HUES48 (cell line): Measurements from ENCODE around the gene CDC42EP3.

Source experiments
- H3K27ac ChIP-seq: one replicate; pipeline ENCODE4 v1.7.0; 2013; ENCODE audit warnings: low read depth, low read length, inconsistent platforms
- H3K27me3 ChIP-seq: 2 replicates; pipeline ENCODE4 v1.6.1; 2013; ENCODE audit warnings: mild to moderate bottlenecking, low read length; ENCODE audit not compliant: control insufficient read depth, insufficient read depth
- H3K36me3 ChIP-seq: 2 replicates; pipeline ENCODE4 v1.6.1; 2013; ENCODE audit warnings: low read length; ENCODE audit not compliant: control insufficient read depth, insufficient read depth
- H3K4me1 ChIP-seq: 2 replicates; pipeline ENCODE4 v1.6.1; 2013; ENCODE audit warnings: mild to moderate bottlenecking, low read length; ENCODE audit not compliant: control insufficient read depth, insufficient read depth
- H3K4me3 ChIP-seq: 2 replicates; pipeline ENCODE4 v1.5.1; 2013; ENCODE audit warnings: mild to moderate bottlenecking, low read depth, low read length
- H3K9ac ChIP-seq: 2 replicates; pipeline ENCODE4 v1.6.1; 2013; ENCODE audit warnings: mild to moderate bottlenecking, low read depth, low read length, moderate library complexity
- H3K9me3 ChIP-seq: 2 replicates; pipeline ENCODE4 v1.6.1; 2013; ENCODE audit warnings: low read length; ENCODE audit not compliant: control insufficient read depth, insufficient read depth

The CDC42EP3 gene

GRCh38 chr2:37654932-37655841 is 16.3 kb downstream of the CDC42EP3 start:
- H3K27me3 ChIP-seq = peaks cover 7% of the 10 kb centered on the region; the same call in 1 of the 2 replicates
- peaks cover 79% of the 10 kb centered on the region for H3K4me1 ChIP-seq
- H3K36me3 ChIP-seq = no peaks in the 10 kb centered on the region
- peak overlapping the region; percentile 84 for H3K27ac ChIP-seq
- no peaks in the 10 kb centered on the region for H3K9me3 ChIP-seq
- peak overlapping the region; percentile 30 for H3K4me3 ChIP-seq
- no peak overlapping the region for H3K9ac ChIP-seq

- no peaks in the 10 kb centered on the region for H3K9me3 ChIP-seq
- H3K27ac ChIP-seq = peak overlapping the region; percentile 84
- no peaks in the 10 kb centered on the region for H3K36me3 ChIP-seq
- peaks cover 71% of the 10 kb centered on the region for H3K4me1 ChIP-seq
- peaks cover 7% of the 10 kb centered on the region; the same call in 1 of the 2 replicates for H3K27me3 ChIP-seq
- no peak overlapping the region for H3K9ac ChIP-seq
- H3K4me3 ChIP-seq = peak overlapping the region; percentile 30
Measured at GRCh38 chr2:37654419-37654818, 17.0 kb downstream of the CDC42EP3 start.

GRCh38 chr2:37653805-37654378 is 17.6 kb downstream of the CDC42EP3 start:
- Histone ChIP-seq H3K36me3 (no peaks in the 10 kb centered on the region), H3K27me3 (peaks cover 7% of the 10 kb centered on the region; the same call in 1 of the 2 replicates), H3K27ac (peak overlapping the region; percentile 84), H3K4me3 (no peak overlapping the region), H3K9ac (no peak overlapping the region), H3K4me1 (peaks cover 66% of the 10 kb centered on the region), H3K9me3 (no peaks in the 10 kb centered on the region)

GRCh38 chr2:37653093-37653492 is 18.3 kb downstream of the CDC42EP3 start:
- Histone ChIP-seq H3K36me3 (no peaks in the 10 kb centered on the region), H3K9ac (no peak overlapping the region), H3K4me3 (no peak overlapping the region), H3K27me3 (peaks cover 7% of the 10 kb centered on the region; the same call in 1 of the 2 replicates), H3K9me3 (no peaks in the 10 kb centered on the region), H3K27ac (no peak overlapping the region), H3K4me1 (peaks cover 58% of the 10 kb centered on the region)

- Histone ChIP-seq H3K36me3 (peaks cover 8% of the 10 kb centered on the region), H3K4me3 (no peak overlapping the region), H3K27ac (peak overlapping the region; percentile 44), H3K27me3 (peaks cover 7% of the 10 kb centered on the region; the same call in 1 of the 2 replicates), H3K4me1 (peaks cover 49% of the 10 kb centered on the region), H3K9ac (no peak overlapping the region), H3K9me3 (no peaks in the 10 kb centered on the region)
Measured at GRCh38 chr2:37652199-37652640, 19.2 kb downstream of the CDC42EP3 start.

GRCh38 chr2:37650548-37651093 is 20.8 kb downstream of the CDC42EP3 start:
- peaks cover 36% of the 10 kb centered on the region for H3K4me1 ChIP-seq
- no peak overlapping the region for H3K9ac ChIP-seq
- peaks cover 21% of the 10 kb centered on the region for H3K36me3 ChIP-seq
- no peaks in the 10 kb centered on the region for H3K9me3 ChIP-seq
- H3K27ac ChIP-seq = no peak overlapping the region
- H3K27me3 ChIP-seq = peaks cover 3% of the 10 kb centered on the region; the same call in 1 of the 2 replicates
- H3K4me3 ChIP-seq = no peak overlapping the region

- peaks cover 25% of the 10 kb centered on the region for H3K4me1 ChIP-seq
- H3K36me3 ChIP-seq = peaks cover 31% of the 10 kb centered on the region
- no peaks in the 10 kb centered on the region for H3K9me3 ChIP-seq
- no peak overlapping the region for H3K9ac ChIP-seq
- no peak overlapping the region for H3K4me3 ChIP-seq
- H3K27me3 ChIP-seq = no peaks in the 10 kb centered on the region
- no peak overlapping the region for H3K27ac ChIP-seq
Measured at GRCh38 chr2:37649518-37649917, 21.9 kb downstream of the CDC42EP3 start.

- H3K36me3 ChIP-seq = peaks cover 36% of the 10 kb centered on the region
- no peaks in the 10 kb centered on the region for H3K27me3 ChIP-seq
Measured at GRCh38 chr2:37648331-37649011, 23.0 kb downstream of the CDC42EP3 start.

GRCh38 chr2:37647971-37648330 is 23.5 kb downstream of the CDC42EP3 start:
- Histone ChIP-seq H3K36me3 (peaks cover 36% of the 10 kb centered on the region), H3K27ac (no peak overlapping the region), H3K4me1 (peaks cover 9% of the 10 kb centered on the region), H3K4me3 (no peak overlapping the region), H3K9ac (no peak overlapping the region), H3K9me3 (no peaks in the 10 kb centered on the region), H3K27me3 (no peaks in the 10 kb centered on the region)

More at GRCh38 chr2:37648331-37649011, 23.0 kb downstream of the CDC42EP3 start:
- Histone ChIP-seq H3K4me1 (peaks cover 14% of the 10 kb centered on the region), H3K9ac (no peak overlapping the region), H3K4me3 (no peak overlapping the region), H3K27ac (no peak overlapping the region), H3K9me3 (no peaks in the 10 kb centered on the region)

- Histone ChIP-seq H3K9ac (no peak overlapping the region), H3K9me3 (no peaks in the 10 kb centered on the region), H3K4me3 (no peak overlapping the region), H3K4me1 (no peaks in the 10 kb centered on the region), H3K27ac (no peak overlapping the region), H3K27me3 (no peaks in the 10 kb centered on the region), H3K36me3 (peaks cover 39% of the 10 kb centered on the region)
Measured at GRCh38 chr2:37645836-37646235, 25.6 kb downstream of the CDC42EP3 start.
